ENCODE measurements around the gene SLFN14.
"Not testable (repeated sequence)": the region's sequence is repeated elsewhere in the genome, so short reads cannot be mapped to it uniquely, and the experiment has no call there.

Gene SLFN14

GRCh38 chr17:35519906-35520442 lies 40.6 kb downstream of the SLFN14 start:
- no peak for DNase-seq

GRCh38 chr17:35519439-35519838 lies 41.2 kb downstream of the SLFN14 start:
- DNase-seq, result no peak

GRCh38 chr17:35518431-35518830 lies 42.2 kb downstream of the SLFN14 start:
- DNase-seq, result not testable (repeated sequence)

- DNase-seq, result no peak
Measured at GRCh38 chr17:35515027-35515426, 45.6 kb downstream of the SLFN14 start.

GRCh38 chr17:35514564-35514963 lies 46.1 kb downstream of the SLFN14 start:
- DNase-seq, result no peak
